Ascending aorta (tissue), 2 donors: ENCODE results near the gene GPER1. TPM values are rescaled to one million over a fixed set of nuclear protein-coding genes. Genes with fewer than 3 reads are reported as not detected.
"Not testable (repeated sequence)": the region's sequence is repeated elsewhere in the genome, so short reads cannot be mapped to it uniquely, and the experiment has no call there.

Experiments used
- DNase-seq, 2 donors: peaks; one replicate each; pipeline ENCODE4 v3.0.0-alpha.2; 2019; ENCODE audit warnings: low spot score in 2 of 2
- H3K27ac ChIP-seq, 2 donors: fragments of 200-600 bp; sonication (generic); one replicate each; pipeline ENCODE4 v1.5.1; 2016 to 2017; ENCODE audit warnings: mild to moderate bottlenecking in 1 of 2
- H3K27me3 ChIP-seq: fragments of 200-600 bp; sonication (generic); one replicate; pipeline ENCODE4 v1.5.1; 2017
- H3K36me3 ChIP-seq, 2 donors: fragments of 200-600 bp; sonication (generic); one replicate each; pipeline ENCODE4 v1.5.1; 2016
- H3K4me1 ChIP-seq, 2 donors: fragments of 200-600 bp; sonication (generic); one replicate each; pipeline ENCODE4 v1.5.1; 2016 to 2017; ENCODE audit warnings: mild to moderate bottlenecking in 1 of 2
- H3K4me3 ChIP-seq, 2 donors: fragments of 200-600 bp; sonication (generic); one replicate each; pipeline ENCODE4 v1.5.1; 2016 to 2017; ENCODE audit warnings: mild to moderate bottlenecking in 1 of 2
- H3K9me3 ChIP-seq, 2 donors: fragments of 200-600 bp; sonication (generic); one replicate each; pipeline ENCODE4 v1.5.1; 2016
- CTCF ChIP-seq, 3 experiments: fragments of 200-600 bp in 2 of 3; fragments of 450-650 bp in 1 of 3; sonication (generic) in 2 of 3; IDR thresholded peaks; one replicate each; pipeline ENCODE4 v1.5.1; 2016 to 2019; ENCODE audit warnings: antibody characterized with exemption in 3 of 3, mild to moderate bottlenecking in 1 of 3, moderate library complexity in 1 of 3
- intact Hi-C: fragments of 100-400 bp; cut with DNase I; formaldehyde crosslinking; loops from one replicate; pipeline ENCODE4 v1.15.1; 2023
- total RNA-seq: library from RNA; depleted of rRNA; stranded (reverse); fragments of >200 nt; gene quantifications from one replicate; pipeline ENCODE4 v1.1.0, GENCODE V29; 2016

Gene GPER1
- total RNA-seq, 1 donor from 2014 or later, result 11.3 TPM

- no peak overlapping the region for H3K27ac ChIP-seq
- no peaks in the 10 kb centered on the region for H3K27me3 ChIP-seq
- H3K4me3 ChIP-seq, result peak overlapping the region; percentile 80 to 85
- no peak for DNase-seq
- peaks cover 0 to under 1% of the 10 kb centered on the region in 2 donors for H3K9me3 ChIP-seq
- TF ChIP-seq CTCF (IDR thresholded peaks at IDR 0.05), result no peak
- H3K4me1 ChIP-seq, result peaks cover 5 to 11% of the 10 kb centered on the region in 2 donors
- intact Hi-C loops, result no loop called here
- no peaks in the 10 kb centered on the region for H3K36me3 ChIP-seq
These were observed 49.1 kb downstream of the GPER1 start for GRCh38 chr7:1136841-1137516.

- Histone ChIP-seq H3K36me3 (no peaks in the 10 kb centered on the region), H3K4me1 (peaks cover 5 to 11% of the 10 kb centered on the region in 2 donors), H3K27me3 (no peaks in the 10 kb centered on the region), H3K4me3 (peak overlapping the region; percentile 80 to 85), H3K27ac (peak overlapping the region; percentile 66 to 74), H3K9me3 (no peaks in the 10 kb centered on the region)
- TF ChIP-seq CTCF (IDR thresholded peaks at IDR 0.05), result no peak
- no peak for DNase-seq
- intact Hi-C loops, result loop anchor here (1.0 kb wide), 4 partner anchors 13 to 93 kb away; partner anchors contain the start of genes GPR146 and ZFAND2A
These were observed 49.7 kb downstream of the GPER1 start for GRCh38 chr7:1137517-1138167.

- intact Hi-C loops, result no loop called here
- no peak for DNase-seq
- no peaks in the 10 kb centered on the region for H3K9me3 ChIP-seq
- TF ChIP-seq CTCF (IDR thresholded peaks at IDR 0.05), result no peak
- peaks cover 5 to 14% of the 10 kb centered on the region in 2 donors for H3K4me1 ChIP-seq
- H3K4me3 ChIP-seq, result no peak overlapping the region
- no peaks in the 10 kb centered on the region for H3K27me3 ChIP-seq
- H3K27ac ChIP-seq, result no peak overlapping the region
- no peaks in the 10 kb centered on the region for H3K36me3 ChIP-seq
These were observed 52.7 kb downstream of the GPER1 start for GRCh38 chr7:1140476-1141104.

GRCh38 chr7:1141651-1142050 lies 53.7 kb downstream of the GPER1 start:
- Histone ChIP-seq H3K27ac (no peak overlapping the region), H3K4me1 (peaks cover 5 to 12% of the 10 kb centered on the region in 2 donors), H3K27me3 (no peaks in the 10 kb centered on the region), H3K36me3 (no peaks in the 10 kb centered on the region), H3K4me3 (no peak overlapping the region), H3K9me3 (no peaks in the 10 kb centered on the region)
- DNase-seq, result no peak
- intact Hi-C loops, result no loop called here
- TF ChIP-seq CTCF (IDR thresholded peaks at IDR 0.05), result no peak

GRCh38 chr7:1142051-1142635 lies 54.2 kb downstream of the GPER1 start:
- H3K27me3 ChIP-seq, result no peaks in the 10 kb centered on the region
- H3K36me3 ChIP-seq, result no peaks in the 10 kb centered on the region
- peaks cover 3 to 8% of the 10 kb centered on the region in 2 donors for H3K4me1 ChIP-seq
- no peaks in the 10 kb centered on the region for H3K9me3 ChIP-seq
- intact Hi-C loops, result no loop called here
- H3K4me3 ChIP-seq, result no peak overlapping the region
- no peak overlapping the region for H3K27ac ChIP-seq
- DNase-seq, result no peak
- TF ChIP-seq CTCF (IDR thresholded peaks at IDR 0.05), result no peak

GRCh38 chr7:1143031-1143430 lies 55.1 kb downstream of the GPER1 start:
- intact Hi-C loops, H3K9me3 ChIP-seq, H3K27ac ChIP-seq, H3K4me3 ChIP-seq, H3K27me3 ChIP-seq, H3K4me1 ChIP-seq, H3K36me3 ChIP-seq, DNase-seq: not testable (repeated sequence)
